Stimulated activated memory B cell treated with anti-CD40 and anti-IgM and Interleukin-4, amounts not matched to agents 10 μg/mL and 1 μg/mL and 100 μg/mL, for 72 hours (primary cell): ENCODE measurements around the gene FLT1.

Experiments
- ATAC-seq: fragments of 150-1000 bp; cut with Tn5 transposase; 2 replicates; pipeline ENCODE4 v1.10.0; 2021
- H3K27ac Mint-ChIP-seq: one replicate; pipeline ENCODE4 v1.8.0; 2022; ENCODE audit warnings: mild to moderate bottlenecking, mixed read lengths
- H3K27me3 Mint-ChIP-seq: one replicate; pipeline ENCODE4 v1.8.0; 2022; ENCODE audit warnings: mixed read lengths
- H3K36me3 Mint-ChIP-seq: one replicate; pipeline ENCODE4 v1.8.0; 2022; ENCODE audit warnings: mixed read lengths
- H3K4me1 Mint-ChIP-seq: one replicate; pipeline ENCODE4 v1.8.0; 2022; ENCODE audit warnings: mixed read lengths
- H3K4me3 Mint-ChIP-seq: one replicate; pipeline ENCODE4 v1.8.0; 2022; ENCODE audit warnings: mild to moderate bottlenecking, moderate library complexity, mixed read lengths
- H3K9me3 Mint-ChIP-seq: one replicate; pipeline ENCODE4 v1.8.0; 2022; ENCODE audit warnings: mixed read lengths

The FLT1 gene

DNA sequence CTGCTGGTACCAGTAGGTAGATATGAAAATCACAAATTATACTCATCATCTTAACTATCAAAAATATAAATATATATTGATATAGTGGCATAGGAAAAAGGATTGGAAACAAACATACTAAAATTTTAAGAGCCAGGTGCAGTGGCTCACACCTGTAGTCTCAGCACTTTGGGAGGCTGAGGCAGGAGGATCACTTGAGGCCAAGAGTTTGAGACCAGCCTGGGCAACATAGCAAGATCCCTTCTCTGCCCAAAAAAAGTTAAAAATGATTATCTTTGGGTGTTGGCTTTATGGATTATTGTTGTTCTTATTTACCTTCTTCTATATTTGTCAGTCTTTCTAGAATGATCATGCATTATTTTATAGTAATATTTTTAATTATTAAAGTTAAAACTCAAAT, 53.4 kb downstream of the FLT1 start:
- peaks cover 9% of the 10 kb centered on the region for H3K9me3 Mint-ChIP-seq
- H3K4me3 Mint-ChIP-seq: no peak overlapping the region
- ATAC-seq: no peak
- H3K27ac Mint-ChIP-seq: no peak overlapping the region
- no peaks in the 10 kb centered on the region for H3K36me3 Mint-ChIP-seq
- H3K27me3 Mint-ChIP-seq: peaks cover 29% of the 10 kb centered on the region
- no peaks in the 10 kb centered on the region for H3K4me1 Mint-ChIP-seq

DNA sequence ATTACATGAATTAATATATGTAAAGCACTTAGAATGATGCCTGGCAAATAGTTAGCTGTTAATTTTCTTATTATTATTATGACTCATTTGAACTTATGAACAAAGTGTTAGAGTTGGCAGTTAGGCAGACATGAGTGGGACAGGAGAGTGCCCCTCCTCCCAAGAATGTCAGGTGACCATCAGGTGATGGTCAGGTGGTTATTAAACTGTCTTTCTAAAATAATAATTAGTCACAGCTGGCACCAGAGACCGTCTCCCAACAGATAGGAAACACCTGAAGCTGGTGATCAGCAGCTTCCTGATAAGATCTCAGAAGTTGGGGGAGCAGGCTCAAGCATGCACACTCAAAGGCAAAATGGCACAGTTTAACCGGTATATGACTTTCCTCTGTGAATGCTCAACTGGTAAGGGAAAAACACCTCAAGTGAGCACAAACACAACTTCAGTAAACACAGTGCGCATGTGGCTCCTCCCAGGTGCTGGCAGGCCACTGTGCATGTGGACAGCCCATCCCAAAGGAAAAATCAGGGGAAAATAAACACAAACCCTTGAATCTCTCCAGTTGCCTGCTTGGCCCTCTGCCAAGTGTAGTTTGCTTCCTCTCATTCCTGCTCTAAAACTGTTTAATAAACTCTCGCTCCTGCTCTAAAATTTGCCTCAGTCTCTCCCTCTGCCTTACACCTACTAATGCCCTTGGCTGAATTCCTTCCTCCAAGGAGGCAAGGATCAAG, 54.0 kb downstream of the FLT1 start:
- Mint-ChIP-seq H3K36me3 (no peaks in the 10 kb centered on the region), H3K4me3 (no peak overlapping the region), H3K27ac (no peak overlapping the region), H3K27me3 (peaks cover 35% of the 10 kb centered on the region), H3K4me1 (no peaks in the 10 kb centered on the region), H3K9me3 (peaks cover 9% of the 10 kb centered on the region)
- ATAC-seq: no peak

DNA sequence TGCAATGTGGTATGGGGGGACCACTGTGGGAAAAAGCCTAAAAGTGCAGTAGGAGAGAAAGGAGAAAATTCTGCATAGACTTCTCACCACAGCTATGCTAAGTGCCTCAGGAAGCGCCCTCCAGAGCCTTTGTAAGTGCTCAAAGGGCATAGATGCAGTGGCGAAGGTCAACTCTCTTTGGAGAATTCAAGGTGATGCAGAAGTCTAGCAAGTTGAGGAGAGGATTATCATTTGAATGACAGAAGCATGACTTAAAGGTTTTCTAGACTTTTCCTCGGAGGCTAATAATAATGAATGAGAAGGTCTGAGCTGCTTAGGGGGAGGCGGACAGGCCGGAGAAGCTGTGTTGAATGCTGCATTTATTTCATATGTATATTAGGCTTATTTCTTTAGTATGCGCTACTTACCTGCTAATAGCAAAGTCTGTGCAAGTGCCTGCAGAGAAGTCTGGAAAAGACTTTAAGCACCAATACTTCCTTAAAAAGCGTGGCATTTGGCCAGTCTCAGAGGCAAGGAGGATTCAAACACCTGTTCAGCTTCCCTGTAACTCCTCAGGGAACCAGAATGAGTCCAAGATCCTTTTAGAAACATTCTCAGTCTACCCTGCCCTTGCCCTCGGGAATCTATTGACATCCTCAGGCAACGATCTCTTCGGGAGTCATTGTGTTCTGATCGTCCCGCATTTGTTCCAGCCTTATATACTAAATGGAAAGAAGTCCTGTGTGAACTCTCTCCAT, 56.2 kb downstream of the FLT1 start:
- no peak for ATAC-seq
- no peaks in the 10 kb centered on the region for H3K4me1 Mint-ChIP-seq
- peaks cover 2% of the 10 kb centered on the region for H3K9me3 Mint-ChIP-seq

DNA sequence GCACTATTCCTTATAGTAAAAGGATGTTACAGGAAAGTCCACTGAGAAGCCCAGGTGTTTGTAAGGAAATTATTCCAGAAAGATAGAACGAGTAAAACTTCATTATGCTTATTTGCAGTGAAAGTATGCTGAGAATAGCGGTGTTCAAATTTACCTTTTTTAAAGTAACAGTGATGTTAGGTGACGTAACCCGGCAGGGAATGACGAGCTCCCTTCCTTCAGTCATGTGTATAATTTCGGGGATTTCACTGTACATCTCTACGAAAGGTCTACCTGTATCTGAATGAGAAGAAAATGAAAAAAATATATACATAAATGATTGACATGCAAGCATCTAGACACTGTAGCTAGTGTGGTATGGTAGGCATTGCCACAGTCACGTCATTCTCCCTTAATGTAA, 56.9 kb downstream of the FLT1 start:
- no peaks in the 10 kb centered on the region for H3K4me1 Mint-ChIP-seq
- H3K4me3 Mint-ChIP-seq: no peak overlapping the region
- peaks cover 2% of the 10 kb centered on the region for H3K9me3 Mint-ChIP-seq
- H3K36me3 Mint-ChIP-seq: no peaks in the 10 kb centered on the region
- peaks cover 19% of the 10 kb centered on the region for H3K27me3 Mint-ChIP-seq
- no peak for ATAC-seq
- no peak overlapping the region for H3K27ac Mint-ChIP-seq

More for the DNA sequence above, 56.2 kb downstream of the FLT1 start:
- H3K4me3 Mint-ChIP-seq: no peak overlapping the region
- H3K36me3 Mint-ChIP-seq: no peaks in the 10 kb centered on the region
- peaks cover 26% of the 10 kb centered on the region for H3K27me3 Mint-ChIP-seq
- H3K27ac Mint-ChIP-seq: no peak overlapping the region

DNA sequence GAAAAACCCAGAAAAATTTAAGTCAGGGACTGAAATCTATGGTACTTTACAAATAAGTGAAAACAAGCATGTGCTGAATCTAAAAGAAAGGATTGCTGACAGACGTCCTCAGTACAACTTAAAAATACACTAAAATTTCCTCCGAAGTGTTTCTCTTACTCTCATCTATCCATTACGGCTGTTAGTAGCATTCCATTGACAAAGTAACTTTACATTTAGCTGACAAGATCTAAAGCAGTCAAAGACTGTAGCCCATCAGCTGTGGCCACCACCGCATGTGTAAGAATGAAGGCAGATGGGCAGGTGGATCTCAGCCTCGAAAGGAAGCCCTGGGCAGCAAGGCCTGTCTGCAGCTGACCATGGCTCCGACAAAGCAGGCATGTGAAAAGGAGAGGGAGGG, 59.0 kb downstream of the FLT1 start:
- ATAC-seq: no peak
- H3K4me1 Mint-ChIP-seq: no peaks in the 10 kb centered on the region
- H3K4me3 Mint-ChIP-seq: no peak overlapping the region
- no peaks in the 10 kb centered on the region for H3K9me3 Mint-ChIP-seq
- H3K27ac Mint-ChIP-seq: no peak overlapping the region
- peaks cover 12% of the 10 kb centered on the region for H3K27me3 Mint-ChIP-seq
- no peaks in the 10 kb centered on the region for H3K36me3 Mint-ChIP-seq

DNA sequence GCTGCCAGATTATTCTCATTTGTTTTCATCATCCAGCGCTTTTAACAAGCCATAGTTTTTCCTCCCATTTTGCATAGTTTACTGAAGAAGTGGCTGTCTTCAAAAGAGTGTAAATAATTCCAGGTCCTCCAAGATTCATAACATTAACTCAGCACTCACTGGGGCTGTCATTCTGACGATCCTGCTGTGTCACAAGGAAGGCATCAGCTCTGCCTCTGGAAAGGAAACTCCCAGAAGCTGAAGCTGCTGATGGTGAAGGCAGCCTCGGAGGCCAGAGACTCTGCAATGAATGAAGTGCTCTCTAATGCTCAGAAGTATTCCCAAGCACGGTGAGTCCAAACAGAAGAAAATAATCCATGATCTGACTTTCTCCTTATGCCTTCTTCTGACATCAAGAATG, 60.0 kb downstream of the FLT1 start:
- Mint-ChIP-seq H3K27me3 (peaks cover 12% of the 10 kb centered on the region), H3K4me3 (no peak overlapping the region)
- no peak for ATAC-seq

DNA sequence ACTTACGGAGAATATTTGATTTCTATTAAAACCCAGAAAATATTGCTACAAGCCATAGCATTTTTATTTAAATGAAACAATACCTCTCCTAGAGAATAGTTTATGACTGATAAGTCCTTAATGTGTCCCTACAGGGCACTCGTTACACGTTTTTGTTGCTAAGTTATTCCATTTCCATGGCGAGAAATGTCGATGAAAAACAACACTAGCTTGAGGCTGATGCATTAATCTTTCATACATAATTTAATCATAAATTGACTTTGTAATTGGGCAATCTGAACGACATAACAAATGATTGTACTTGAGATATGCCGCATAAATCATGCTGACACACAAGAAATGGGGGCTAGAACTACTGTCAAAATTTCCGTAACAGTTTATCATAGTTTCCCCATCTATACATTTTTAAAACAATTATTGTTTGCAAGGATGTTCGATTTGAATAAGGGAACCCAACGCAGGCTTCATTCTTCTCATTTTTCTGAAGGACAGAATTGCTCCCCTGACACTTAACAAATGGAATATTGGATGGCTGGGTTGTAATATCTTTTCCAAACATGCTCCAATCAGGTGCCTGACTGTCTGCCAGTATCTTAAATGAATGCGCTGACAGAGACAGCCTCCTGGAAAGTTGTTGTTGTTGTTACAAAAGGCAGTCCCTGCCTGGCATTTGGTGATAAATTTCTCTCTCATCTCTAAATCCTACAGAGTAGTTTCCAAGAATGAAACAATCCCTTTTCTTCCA, 61.9 kb downstream of the FLT1 start:
- no peaks in the 10 kb centered on the region for H3K36me3 Mint-ChIP-seq

More for the DNA sequence above, 60.0 kb downstream of the FLT1 start:
- Mint-ChIP-seq H3K27ac (no peak overlapping the region), H3K4me1 (peaks cover 7% of the 10 kb centered on the region), H3K36me3 (no peaks in the 10 kb centered on the region), H3K9me3 (no peaks in the 10 kb centered on the region)

DNA sequence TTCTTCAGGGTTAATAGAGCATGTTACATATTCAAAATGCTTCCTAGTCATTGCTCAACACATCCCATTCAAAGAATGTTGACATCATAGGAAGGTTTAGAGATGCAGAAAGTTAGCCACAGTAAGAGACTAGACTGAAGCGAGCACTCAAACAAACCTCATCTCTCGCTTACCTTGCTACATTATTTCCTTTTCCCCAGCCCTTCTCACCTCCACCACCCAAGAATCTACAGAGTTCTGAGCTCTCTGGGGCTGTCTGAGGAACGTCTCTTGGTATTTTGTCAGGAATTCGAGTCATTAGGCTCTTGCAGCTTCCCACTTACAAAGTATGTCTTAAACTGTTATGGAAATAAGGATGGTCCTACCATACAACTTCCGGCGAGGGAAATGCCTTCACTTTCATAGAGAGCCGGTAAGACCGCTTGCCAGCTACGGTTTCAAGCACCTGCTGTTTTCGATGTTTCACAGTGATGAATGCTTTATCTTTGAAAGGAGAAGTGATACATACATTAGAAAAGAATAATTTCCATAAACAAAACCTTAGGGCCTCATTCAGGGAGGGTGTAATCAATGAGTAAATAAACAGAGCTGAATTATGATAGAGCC, 65.1 kb downstream of the FLT1 start:
- H3K4me3 Mint-ChIP-seq: peak overlapping the region; percentile 77
- peaks cover 13% of the 10 kb centered on the region for H3K4me1 Mint-ChIP-seq
- H3K27me3 Mint-ChIP-seq: no peaks in the 10 kb centered on the region
- peak overlapping the region; percentile 82 for H3K27ac Mint-ChIP-seq
- H3K9me3 Mint-ChIP-seq: no peaks in the 10 kb centered on the region
- ATAC-seq: peak; percentile 97
- peaks cover 6% of the 10 kb centered on the region for H3K36me3 Mint-ChIP-seq

More for the DNA sequence above, 61.9 kb downstream of the FLT1 start:
- Mint-ChIP-seq H3K9me3 (no peaks in the 10 kb centered on the region), H3K27me3 (peaks cover 12% of the 10 kb centered on the region), H3K4me1 (peaks cover 13% of the 10 kb centered on the region), H3K4me3 (no peak overlapping the region), H3K27ac (no peak overlapping the region)
- ATAC-seq: no peak

DNA sequence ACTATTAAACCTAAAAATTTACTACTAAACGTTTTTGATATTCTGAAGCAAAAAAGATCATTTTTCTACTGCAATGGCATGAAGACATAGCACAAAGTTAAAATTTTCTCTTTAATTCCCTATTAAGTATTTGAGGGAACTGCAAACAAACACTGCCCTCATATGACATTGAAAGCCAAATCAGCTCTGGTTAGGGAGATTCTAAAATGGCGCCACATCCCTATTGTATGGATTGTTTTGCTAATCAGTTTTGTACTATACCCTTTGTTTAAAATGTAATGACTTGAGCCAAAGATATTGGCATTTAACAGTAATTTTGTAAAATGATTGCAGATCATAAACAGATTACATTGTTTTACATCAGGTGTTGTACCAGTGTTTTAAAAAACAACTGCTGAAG, 65.8 kb downstream of the FLT1 start:
- no peak overlapping the region for H3K4me3 Mint-ChIP-seq

DNA sequence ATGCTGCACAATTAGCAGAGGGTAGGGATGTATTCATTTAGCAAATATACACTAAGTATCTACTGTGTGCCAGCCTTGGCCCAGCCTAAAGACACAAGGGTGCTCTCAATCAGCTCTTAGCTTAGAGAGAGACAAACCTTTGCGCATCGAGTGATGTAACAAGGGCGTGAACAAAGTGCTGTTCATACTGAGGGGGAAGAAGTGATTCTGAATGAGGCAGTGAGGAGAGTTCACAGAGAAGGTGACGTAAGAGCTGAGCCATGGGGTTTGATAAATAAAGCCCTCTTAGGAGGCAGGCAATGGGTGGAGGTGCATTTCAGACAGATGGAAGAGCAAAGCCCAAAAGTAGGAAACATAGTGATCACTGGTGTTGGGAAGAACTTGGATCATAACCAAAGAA, 68.5 kb downstream of the FLT1 start:
- no peak overlapping the region for H3K27ac Mint-ChIP-seq

More for the DNA sequence above, 65.8 kb downstream of the FLT1 start:
- no peak for ATAC-seq
- Mint-ChIP-seq H3K27ac (peak overlapping the region; percentile 82), H3K4me1 (peaks cover 13% of the 10 kb centered on the region), H3K36me3 (peaks cover 6% of the 10 kb centered on the region), H3K9me3 (no peaks in the 10 kb centered on the region), H3K27me3 (no peaks in the 10 kb centered on the region)

DNA sequence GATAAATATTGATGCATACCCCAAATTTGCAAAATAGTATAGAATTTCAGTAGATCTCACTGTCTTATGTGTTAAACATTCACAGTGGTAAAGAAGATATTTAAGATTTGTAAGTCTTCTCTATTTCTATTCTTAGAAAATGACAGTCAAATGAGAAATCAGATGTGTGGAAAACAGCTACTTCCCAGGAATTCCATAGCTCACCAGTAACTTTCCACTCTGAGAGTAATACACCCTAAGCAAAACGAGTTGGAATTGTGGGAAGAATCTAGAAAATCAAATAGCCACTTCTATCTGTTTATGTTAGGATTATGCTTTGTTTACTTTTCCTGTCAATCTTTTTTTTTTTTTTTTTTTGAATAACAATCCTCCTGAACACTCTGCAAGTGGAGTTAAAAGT, 69.1 kb downstream of the FLT1 start:
- Mint-ChIP-seq H3K27ac (no peak overlapping the region), H3K36me3 (peaks cover 6% of the 10 kb centered on the region)
- ATAC-seq: no peak

More for the DNA sequence above, 68.5 kb downstream of the FLT1 start:
- Mint-ChIP-seq H3K36me3 (peaks cover 6% of the 10 kb centered on the region), H3K4me1 (peaks cover 40% of the 10 kb centered on the region), H3K4me3 (no peak overlapping the region), H3K9me3 (no peaks in the 10 kb centered on the region), H3K27me3 (no peaks in the 10 kb centered on the region)
- no peak for ATAC-seq

DNA sequence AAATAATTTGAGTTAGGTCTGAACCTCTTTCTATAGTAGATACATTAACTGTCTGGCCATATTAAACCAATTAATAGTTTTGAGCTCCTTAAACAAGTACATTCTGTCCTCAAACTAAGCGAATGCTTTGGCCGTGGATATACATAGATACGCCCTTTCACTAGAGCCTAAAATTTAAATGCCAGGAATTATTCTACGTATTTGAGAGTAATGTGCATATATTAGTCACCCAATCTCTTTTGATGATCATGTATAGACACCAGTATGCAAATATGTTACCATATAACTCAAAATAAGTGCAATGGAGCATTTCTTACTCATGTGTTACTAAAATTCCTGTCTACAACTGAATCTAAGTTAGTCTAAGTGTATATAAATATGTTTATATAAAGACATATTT, 70.4 kb downstream of the FLT1 start:
- Mint-ChIP-seq H3K4me1 (peaks cover 30% of the 10 kb centered on the region), H3K36me3 (peaks cover 6% of the 10 kb centered on the region), H3K4me3 (no peak overlapping the region), H3K27ac (no peak overlapping the region), H3K9me3 (no peaks in the 10 kb centered on the region), H3K27me3 (no peaks in the 10 kb centered on the region)
- no peak for ATAC-seq

More for the DNA sequence above, 69.1 kb downstream of the FLT1 start:
- Mint-ChIP-seq H3K4me1 (peaks cover 41% of the 10 kb centered on the region), H3K9me3 (no peaks in the 10 kb centered on the region), H3K4me3 (no peak overlapping the region), H3K27me3 (no peaks in the 10 kb centered on the region)

DNA sequence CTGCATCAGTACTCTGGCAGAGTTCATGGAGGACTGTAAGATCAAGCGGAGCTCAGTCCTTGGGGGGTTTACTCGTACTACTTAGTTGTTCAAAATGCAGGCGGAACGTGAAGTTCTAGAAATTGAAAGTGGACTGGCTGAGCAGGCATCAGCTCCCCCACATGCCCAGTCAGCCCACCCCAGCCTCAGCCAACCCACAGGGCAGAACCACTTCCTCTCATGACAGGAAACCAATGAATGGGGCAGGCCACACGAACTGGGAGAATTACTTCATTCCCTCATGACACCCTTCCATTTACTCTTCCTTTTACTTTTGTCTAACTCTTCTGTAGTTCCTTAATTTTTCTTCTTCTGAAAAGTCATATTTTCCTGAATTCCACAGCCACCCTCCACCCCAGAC, 71.9 kb downstream of the FLT1 start:
- H3K4me3 Mint-ChIP-seq: peak overlapping the region; percentile 66
- peaks cover 6% of the 10 kb centered on the region for H3K36me3 Mint-ChIP-seq
- ATAC-seq: peak; percentile 98
- H3K27ac Mint-ChIP-seq: peak overlapping the region; percentile 80
- no peaks in the 10 kb centered on the region for H3K27me3 Mint-ChIP-seq
- peaks cover 28% of the 10 kb centered on the region for H3K4me1 Mint-ChIP-seq
- H3K9me3 Mint-ChIP-seq: no peaks in the 10 kb centered on the region

DNA sequence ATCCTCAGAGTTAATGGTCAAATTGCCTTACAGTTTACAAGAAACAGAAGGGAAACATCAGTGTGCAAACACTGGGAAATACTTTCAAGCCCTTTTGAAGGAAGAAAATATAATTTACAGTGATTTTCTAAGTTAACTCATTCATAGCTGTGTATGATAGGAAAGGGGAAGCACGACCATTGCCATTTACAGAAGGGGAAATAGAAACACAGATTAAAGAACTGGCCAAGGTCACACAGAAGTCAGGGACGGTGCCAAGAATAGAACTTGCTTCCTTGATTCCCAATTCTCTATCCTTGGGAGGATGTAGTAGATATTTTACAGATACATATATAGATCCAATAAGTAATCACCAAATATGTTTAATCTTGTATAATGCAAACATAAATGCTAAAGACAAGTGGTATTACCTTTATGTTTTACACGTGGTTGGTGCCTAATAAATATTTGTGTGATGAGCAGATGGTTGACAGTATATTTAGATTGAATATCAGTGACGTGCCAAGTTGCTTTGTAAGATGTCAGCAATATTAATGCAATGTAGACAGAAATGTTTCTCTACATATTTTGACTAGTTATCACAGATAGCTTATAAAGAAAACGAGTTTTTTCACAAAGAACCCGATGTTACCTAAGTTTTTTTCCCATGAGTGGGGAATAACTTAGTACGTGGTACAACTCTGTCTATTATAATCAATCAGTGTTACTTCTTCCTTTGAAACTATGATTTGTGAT, 73.1 kb downstream of the FLT1 start:
- no peaks in the 10 kb centered on the region for H3K9me3 Mint-ChIP-seq
- H3K27ac Mint-ChIP-seq: peak overlapping the region; percentile 80
- no peak for ATAC-seq
- no peaks in the 10 kb centered on the region for H3K27me3 Mint-ChIP-seq
- H3K4me1 Mint-ChIP-seq: peaks cover 28% of the 10 kb centered on the region
- no peak overlapping the region for H3K4me3 Mint-ChIP-seq
- H3K36me3 Mint-ChIP-seq: peaks cover 6% of the 10 kb centered on the region
